GM19455 (cell line): Measurements from ENCODE around the gene TMEM61.

Experiments
- ATAC-seq: cut with Tn5 transposase; IDR thresholded peaks from one replicate; pipeline ENCODE4 v1.9.1; 2021; ENCODE audit not compliant: unreplicated experiment

Gene TMEM61

GRCh38 chr1:55037733-55038551 is 57.5 kb downstream of the TMEM61 start:
- ATAC-seq: no peak

DNA sequence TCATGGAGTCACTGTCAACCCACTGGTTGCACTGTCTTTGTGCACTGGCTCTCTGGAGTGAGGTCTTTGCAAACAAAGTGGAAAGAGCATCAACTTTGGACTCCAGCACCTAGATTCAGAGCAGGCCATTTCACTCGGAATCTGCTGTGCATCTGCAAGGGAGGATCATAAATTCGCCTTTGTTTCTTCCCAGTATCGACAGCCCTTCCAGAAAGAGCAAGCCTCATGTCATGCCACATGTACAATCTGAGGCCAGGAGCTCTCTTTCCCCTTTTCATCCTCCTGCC is 58.1 kb downstream of the TMEM61 start:
- no peak for ATAC-seq

GRCh38 chr1:55038974-55039341 is 58.5 kb downstream of the TMEM61 start:
- ATAC-seq: no peak

GRCh38 chr1:55039342-55040082 is 59.1 kb downstream of the TMEM61 start, which contains the start of gene PCSK9:
Gene PCSK9 (plus strand): TSS chr1:55039548. CDS start chr1:55039838, 290 bp downstream.
- no peak for ATAC-seq

DNA sequence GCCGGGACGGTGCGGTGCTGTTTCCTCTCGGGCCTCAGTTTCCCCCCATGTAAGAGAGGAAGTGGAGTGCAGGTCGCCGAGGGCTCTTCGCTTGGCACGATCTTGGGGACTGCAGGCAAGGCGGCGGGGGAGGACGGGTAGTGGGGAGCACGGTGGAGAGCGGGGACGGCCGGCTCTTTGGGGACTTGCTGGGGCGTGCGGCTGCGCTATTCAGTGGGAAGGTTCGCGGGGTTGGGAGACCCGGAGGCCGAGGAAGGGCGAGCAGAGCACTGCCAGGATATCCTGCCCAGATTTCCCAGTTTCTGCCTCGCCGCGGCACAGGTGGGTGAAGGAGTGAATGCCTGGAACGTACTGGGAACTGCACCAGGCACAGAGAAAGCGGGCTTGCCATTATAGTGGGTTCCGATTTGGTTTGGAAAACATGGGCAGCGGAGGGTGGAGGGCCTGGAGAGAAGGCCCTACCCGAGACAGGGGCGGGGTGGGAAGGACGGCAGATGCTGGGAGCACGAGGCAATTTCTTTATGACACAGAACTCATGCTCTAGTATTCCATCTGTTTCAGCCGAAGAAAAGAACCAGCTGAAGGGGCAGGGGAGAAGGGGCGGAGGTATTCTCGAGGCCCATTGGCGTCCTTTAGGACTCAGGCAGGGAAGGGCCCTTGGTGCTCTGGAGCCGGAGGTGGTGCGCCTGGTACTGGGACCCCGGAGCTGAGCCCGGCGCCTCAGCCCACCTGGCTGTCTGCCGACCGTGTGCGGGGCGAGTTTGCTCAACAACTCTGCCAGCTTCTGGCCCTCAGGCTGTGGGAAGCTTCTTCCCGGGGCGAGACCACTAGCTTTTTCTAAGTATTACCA is 59.9 kb downstream of the TMEM61 start:
- ATAC-seq: no peak

GRCh38 chr1:55040933-55041494 is 60.6 kb downstream of the TMEM61 start:
- ATAC-seq: no peak

DNA sequence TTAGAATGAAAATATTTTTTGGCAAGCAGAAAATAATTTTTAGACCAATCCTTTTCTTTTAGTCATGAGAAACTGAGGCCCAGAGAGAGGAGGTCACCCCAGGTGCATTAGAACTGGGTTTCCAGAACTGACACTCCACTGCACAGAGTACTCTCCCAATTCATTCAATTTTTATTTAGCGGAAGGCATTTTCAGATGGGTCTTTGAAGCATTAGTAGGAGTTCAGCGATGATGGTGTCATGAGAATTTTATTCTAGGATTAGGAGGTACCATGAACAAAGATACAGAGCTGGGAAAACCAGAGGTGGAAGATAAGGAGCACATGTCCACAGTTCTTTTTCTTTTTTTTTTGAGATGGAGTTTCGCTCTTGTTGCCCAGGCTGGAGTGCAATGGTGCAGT is 61.2 kb downstream of the TMEM61 start:
- no peak for ATAC-seq
